HG03196 (cell line): ENCODE data around the gene DUSP22.
"Not testable (repeated sequence)": the region's sequence is repeated elsewhere in the genome, so short reads cannot be mapped to it uniquely, and the experiment has no call there.

Experiments
- ATAC-seq: cut with Tn5 transposase; IDR thresholded peaks from one replicate; pipeline ENCODE4 v1.9.1; 2021; ENCODE audit not compliant: unreplicated experiment

The DUSP22 gene

DNA sequence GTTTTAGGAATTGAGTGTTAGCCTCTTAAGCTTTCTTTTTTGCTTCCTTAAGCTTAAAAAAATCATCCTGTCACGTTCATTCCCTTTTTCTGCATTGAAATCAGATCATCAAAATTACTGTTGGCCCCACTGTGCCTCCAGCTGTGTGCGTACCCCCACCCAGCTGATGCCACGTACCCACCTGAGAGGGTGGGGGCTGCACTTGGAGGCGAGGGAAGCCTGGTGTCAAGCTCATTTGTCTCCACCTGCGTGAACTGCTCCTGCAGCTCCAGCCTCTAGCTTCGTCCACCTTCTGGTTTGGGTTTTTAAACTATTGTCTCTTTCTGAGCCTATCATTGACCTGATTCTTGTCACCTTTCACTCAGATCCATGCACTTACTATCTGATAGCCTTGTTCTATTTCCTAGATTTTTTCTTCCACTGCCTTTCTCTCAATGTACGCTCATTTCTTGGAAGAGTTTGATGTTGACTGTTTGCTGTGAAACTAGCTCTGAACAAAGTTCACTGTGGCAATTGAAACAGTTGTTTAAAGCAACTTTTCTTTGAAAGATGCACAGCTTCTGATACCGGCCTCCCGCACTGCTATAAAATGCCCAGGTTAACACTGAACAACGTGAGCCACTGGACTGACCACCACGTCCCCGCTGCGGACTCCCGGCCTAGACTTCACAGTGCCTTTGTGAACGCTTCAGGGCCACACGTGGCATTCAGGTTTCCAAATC, 69.3 kb downstream of the DUSP22 start:
- ATAC-seq = no peak

DNA sequence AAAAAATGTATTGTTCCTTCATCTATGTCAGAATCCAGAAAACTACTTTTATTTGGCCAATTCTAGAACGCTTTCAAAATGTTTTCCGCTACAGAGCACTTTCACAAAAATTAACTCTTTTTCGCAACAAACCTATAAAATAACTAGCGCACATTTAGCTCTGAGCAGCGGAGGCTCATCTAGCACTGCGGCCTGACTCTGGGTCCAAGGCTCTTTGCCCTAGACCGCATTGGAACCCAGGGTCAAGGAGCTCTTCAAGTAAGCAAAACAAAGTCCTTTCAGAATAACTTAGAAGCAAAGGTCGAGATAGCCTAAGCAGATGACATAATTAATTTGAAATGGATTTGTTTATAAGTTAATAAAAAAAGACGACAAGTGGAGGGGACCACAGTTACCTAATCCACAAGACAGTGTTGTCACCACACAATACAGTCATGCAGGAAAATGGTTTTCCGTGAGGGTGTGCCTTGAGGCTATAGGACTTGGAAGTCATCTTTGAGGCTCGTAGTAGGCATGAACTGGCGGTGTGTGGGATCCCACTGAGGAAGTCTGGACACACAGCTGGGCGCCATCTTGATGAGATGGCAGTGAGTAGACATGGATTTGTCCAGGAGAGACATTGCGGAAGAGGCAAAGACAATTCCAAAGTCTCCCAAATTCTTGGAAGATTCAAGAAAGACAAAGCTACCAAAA, 70.1 kb downstream of the DUSP22 start:
- no peak for ATAC-seq

DNA sequence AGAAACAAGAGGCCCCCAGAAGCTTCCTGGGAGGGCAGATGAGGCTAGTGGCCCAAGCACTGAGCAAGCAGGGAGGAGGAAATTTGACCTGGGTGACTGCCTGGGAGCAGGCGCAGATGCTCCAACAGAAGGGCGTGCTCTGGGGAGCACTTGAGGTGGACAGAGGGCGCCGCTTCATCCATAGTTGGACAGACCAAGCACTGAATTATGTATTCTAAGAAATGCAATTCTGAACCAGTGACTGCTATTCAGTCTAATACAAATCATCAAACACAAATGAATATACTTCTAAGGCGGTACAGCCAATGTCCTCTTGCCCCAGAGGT, 70.6 kb downstream of the DUSP22 start:
- no peak for ATAC-seq

DNA sequence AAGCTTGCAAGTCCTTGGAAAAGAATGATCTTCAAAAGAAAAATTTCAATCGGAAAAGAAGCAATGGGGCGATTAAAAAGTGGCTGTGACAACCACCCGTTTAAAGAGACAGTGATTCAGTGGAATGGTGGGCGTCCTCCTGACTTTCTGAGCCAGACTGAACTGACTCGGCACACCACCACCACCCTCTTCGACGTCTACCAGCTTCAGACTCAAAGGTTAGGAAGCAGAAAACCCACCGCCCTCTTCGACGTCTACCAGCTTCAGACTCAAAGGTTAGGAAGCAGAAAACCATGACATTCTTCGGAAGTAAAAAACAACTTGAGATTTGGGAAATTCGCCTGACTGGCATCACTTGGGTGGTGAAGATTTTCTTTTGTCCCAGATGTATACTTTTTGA, 71.0 kb downstream of the DUSP22 start:
- ATAC-seq = no peak

DNA sequence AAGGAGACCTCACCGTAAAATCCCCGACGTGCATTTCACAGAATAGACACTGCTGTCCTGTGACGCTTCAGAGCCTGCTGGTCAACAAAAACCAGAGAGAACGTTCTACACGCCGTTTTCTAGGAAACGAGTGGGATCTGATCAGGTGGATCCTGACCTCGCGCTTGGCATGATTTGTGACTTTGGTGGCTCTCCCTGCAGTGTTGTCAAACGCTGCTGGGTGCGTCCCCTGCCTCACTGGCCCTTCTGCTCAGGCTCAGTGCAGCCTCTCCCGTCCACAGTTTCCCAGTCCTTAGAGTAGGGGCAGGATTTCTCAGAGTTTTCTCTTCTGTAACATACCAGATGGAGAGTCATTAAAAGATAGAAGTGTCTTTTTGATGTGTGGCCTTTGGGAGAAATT, 71.6 kb downstream of the DUSP22 start:
- no peak for ATAC-seq

DNA sequence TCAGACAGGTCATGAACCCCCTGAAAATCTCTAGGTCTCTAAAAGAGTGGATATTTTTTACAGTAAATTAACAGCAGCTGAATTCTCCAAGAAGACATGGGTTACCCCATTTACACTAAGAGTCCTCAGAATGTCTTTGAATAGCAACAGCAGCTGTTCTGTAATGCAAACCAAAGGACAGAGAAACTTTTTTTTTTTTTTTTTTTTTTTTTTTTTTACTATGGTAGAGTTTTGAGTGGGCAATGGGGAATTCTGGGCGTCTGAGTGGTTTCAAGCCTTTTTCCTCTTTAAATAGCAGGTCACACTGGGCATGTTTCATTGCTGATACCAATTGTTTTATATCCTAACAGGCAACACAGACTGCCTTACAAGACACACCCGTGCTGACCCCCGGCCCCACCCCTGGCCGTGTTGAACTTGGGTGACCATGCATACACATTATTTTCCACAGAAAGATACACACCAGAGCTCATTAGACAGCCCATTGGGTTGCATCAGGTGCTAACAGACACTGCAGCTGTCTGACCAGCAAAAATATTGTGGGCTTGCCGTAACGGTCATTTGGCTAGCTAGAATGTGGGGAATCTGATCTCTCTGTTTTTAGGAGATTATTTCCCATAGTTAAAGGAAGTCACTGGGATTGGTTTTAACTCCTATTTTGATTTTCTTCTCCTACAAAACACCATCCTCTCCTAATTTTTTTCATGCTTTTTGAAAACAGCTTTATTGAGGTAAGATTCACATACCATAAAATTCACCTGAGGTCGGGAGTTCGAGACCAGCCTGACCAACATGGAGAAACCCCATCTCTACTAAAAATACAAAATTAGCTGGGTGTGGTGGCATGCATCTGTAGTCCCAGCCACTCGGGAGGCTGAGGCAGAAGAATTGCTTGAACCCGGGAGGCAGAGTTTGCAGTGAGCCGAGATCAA, 72.6 kb downstream of the DUSP22 start:
- peak; percentile 39 for ATAC-seq

DNA sequence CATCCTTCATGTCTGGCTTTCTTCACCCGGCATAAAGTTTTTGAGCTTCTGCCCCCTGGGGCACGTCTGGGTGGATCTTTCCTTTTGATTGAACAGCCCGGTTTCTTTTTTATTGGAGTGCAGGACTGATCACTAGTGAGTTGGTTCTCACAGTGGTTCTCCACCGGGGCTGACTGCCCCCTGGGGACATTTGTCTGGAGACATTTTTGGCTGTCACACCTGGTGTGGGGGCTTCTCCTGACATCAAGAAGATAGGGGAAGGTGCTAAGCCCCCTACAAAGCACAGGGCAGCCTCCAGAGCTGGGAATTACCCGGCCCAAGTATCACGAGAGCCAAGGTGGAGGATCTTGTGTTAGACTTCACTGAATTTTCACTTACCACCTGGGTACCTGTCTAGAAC, 73.5 kb downstream of the DUSP22 start:
- no peak for ATAC-seq

DNA sequence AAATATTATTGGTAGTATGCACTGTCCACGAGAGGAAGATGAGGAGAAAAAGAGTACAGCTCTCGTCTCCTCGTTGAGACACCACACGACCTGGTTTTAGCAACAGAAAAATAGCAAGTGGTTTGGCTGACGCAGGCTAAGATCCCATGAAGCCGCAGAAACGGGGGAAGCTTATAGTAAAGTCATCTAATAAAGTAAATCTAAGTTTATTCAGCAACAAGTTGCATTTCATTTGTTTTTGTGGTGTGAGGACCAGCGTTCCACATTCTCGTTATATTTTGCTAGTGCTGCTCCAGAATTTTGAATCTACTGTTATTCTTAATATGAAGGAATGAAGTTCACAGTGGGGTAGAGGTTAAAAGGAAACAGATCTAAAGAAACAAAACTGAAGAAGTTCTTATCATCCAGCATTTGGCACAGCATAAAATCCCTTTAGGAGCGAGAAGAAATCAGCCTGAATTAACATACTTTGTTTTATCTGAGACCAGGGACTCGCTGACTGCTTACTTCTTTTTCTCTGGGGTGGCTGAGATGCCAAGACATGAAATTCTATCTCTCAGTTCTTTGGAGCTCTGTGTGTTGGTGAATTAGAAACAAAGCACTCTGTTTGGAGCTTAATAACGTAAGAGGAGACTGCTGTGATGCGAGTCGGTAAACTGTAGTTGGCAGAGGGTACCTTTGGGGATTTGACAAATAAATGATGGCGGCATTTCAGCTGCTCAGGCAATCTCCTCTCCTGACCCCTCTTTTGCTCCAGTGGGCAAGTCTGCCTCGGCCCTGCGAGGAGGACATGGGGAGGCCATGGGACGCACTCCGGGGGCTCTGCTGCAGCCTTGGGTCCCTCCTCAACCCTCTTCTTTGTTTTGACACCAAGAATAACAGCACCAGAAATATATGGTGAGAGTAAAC, 74.4 kb downstream of the DUSP22 start:
- ATAC-seq = no peak

DNA sequence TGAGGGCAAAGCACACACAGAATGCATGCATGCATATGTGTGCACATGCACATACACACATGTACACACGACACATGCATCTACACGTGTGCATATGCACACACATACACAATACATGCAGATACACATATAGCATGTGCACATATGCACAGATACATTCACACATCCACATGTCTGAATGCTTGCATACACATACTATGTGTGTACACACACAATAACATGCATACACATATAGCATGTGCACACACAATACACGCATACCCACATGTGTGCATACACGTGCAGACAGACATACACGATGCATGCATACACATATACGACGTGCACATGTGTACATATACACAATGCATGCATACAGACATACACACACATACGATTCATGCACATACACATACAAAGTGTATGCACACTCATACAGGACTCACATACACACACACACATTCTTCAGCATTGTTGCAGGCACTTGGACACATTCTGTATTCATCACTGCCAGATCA, 75.1 kb downstream of the DUSP22 start:
- no peak for ATAC-seq

DNA sequence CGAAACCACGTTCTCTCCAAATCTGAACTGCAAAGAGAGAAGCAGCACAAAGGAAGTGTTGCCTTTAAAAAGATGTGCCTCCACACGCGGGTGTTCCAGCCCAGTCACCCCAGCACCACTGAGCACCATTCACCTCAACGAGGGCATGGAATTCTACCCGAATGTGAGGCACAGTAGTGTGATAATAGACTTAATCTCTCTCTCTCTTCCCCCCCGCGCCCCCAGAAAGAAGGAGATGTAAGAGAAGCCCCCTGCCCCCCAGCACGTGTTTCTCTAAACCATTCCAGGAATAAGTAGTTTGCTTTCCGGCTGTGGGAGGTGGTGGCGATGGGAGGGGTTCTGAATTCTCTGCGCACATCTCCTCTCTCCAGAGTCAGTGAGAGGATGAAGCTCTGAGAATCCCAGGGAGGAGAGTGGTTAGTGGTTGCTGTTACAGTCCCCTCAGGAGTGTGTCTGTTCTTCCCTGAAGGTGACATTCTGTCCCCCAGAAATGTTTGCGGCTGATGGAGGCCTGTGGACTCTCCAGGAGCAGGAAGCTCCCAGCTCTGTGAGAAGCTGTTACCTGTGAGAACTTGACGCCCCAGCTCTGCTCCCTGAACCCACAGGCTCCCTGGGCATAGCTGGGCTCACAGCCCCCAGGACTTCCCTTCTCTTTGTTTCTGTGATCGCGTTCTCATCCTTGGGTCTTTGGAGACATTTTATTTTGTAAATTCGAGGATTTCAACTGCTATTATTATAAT, 75.8 kb downstream of the DUSP22 start:
- no peak for ATAC-seq

DNA sequence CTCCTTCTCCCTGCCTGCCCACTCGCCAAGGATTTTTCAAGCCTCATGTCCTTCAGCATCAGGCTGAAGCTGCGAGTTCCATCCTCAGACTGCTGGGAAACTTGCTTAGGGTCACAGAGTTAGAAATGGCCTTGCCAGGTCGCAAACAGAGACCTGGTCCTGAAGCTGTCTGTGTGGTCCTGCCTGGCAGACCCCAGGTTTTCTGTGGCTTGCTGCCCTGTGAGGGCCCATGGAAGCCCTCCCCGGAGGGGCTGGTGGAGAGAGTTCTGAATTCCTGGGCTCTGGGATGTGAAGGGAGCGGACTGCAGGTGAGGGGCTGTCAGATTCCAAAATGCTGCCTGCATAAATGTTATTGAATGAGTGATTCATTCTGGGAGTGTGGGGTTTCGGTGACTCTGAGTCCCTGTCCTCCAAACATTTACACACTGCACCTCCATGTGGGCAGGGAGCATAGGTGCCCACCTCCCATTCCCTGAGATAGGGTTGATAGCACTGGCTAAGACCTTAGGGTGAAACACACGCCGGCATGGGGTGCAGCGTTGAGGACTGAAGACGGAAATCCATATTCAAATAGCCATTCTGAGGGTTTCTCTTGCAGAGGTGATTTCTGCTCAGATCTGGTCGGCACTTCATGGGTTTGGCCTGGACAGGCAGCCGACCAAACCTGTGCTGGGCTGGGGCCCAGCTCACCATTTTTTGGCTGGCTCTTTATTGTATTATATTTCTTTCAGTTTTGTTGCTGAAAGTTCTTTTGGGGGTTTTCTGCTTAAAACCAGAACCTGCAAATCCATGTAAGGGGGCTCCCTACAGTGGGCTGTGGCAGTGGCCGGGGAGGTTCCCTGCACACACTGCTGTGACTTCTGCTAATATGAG, 77.5 kb downstream of the DUSP22 start:
- ATAC-seq = no peak

DNA sequence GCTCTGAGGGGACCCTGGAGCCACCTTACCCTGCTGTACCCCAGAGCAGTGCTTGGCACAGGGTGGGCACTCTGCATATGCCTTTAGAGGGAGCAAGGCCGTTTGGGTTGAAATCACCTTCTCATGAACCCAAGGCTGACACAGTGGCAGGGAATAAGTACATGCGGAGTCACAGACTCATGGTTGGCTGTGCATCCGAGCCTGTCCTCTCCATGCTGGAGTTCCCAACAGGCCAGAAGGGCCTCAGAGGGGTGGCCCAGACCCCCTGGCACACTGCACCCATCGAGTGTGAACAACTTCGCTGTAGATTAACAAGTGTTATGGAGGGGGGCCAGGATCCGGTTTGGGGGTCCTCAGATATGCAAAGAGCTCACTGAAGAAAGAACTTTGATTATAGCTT, 78.3 kb downstream of the DUSP22 start:
- no peak for ATAC-seq

DNA sequence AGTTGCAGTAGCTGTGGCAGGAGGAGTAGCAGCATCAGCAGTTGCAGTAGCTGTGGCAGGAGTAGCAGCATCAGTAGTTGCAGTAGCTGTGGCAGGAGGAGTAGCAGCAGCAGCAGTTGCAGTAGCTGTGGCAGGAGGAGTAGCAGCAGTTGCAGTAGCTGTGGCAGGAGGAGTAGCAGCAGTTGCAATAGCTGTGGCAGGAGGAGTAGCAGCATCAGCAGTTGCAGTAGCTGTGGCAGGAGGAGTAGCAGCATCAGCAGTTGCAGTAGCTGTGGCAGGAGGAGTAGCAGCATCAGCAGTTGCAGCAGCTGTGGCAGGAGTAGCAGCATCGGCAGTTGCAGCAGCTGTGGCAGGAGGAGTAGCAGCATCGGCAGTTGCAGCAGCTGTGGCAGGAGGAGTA, 79.6 kb downstream of the DUSP22 start:
- ATAC-seq = not testable (repeated sequence)

DNA sequence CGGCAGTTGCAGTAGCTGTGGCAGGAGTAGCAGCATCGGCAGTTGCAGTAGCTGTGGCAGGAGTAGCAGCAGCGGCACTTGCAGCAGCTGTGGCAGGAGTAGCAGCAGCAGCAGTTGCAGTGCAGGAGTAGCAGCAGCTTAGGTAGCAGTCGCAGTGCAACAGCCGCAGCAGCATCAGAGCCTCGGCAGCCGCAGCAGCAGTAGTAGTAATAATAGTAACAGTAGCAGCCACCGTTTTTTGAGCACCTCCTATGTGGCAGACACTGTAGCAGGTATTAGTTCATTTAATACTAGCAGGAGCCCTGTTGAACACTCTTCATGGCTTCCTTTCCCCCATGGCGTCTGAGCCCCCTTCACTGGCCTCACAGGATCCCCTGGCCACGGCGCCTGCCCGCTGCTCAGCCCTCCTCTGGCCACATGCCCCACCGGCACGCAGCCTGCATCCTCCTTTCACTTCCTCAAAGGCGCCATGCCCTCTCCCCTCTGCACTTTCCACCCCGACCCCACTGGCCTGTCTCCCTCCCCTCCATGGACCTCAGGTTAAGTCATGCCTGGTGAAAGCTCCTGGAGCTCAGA, 80.1 kb downstream of the DUSP22 start:
- no peak for ATAC-seq

DNA sequence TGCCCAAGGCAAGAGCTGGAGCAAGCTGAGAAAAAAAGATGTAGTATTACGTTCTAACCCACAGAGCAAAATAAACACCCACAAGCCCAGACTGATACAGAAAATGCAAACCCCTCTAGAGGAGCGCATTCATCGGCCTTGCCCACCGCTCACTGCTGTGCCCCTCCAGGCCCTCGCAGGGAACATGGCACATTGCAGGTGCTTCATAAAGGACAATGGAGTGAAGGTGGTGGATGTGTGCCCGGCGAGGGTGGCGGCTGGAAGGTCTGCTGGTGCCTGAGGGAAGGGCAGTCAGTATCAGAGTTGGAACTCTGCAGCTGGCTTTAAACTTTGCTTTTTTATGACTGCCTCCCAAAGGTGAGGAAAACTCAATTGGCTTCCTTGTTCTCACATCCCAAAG, 80.7 kb downstream of the DUSP22 start:
- no peak for ATAC-seq

DNA sequence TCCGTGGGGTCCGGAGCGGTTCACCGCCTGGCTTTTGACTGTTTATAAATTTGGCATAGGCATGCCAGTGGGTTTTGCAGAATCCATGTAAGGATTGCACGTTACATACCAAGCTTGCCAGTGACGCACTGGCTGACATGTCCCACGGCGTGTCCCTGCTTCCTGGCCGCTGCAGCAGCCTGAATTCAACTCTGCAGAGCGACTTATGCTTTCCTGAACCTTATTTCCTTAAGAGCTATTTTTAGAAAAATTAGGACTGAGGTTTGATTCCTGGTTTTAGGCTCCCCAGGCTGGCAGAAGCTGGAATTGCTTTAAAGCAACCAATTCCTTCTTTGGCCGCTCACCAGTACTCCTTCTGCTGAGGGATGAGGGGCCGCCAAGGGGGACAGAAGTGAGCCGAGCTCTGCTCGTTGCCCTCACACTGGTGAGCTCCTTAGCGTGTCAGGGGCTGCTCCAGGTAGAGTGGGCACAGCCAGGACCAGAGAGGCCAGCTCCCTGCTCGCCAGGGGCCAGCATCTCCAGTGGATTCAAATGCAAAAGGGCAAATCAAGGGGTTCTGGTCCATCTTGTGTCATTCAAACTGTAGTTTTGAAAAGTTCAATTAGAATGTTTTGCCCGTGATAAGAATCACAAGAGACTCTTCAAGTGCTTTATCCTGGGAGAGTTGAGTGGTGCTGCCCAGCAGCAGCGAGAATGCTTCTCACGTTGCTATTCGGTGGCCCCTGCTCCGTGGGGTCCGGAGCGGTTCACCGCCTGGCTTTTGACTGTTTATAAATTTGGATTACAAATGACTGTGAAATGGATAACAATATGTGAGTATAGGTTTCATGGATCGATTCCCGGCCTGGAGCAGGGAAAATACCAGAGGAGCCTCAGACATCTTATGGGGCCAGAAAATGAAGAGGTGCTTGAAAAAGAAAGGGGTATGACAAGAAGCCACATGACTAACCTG, 81.8 kb downstream of the DUSP22 start:
- ATAC-seq = no peak

DNA sequence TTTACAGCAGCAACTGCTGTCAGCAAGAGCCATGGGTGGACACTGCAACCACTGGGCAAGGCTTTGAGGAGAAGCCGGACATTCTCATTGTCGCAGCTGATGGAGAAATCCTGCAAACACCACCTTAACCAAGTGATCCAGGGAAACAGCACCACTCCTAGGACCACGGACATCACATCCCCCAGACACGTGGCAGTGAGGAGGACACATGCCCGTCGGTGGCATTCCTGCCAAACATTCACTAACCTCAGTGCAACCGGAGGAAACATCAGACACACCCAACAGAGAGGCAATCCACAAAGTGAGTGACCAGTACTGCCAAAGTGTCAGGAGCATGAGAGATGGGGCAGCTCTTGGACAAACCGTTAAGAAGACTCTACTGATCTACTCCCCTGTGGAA, 82.7 kb downstream of the DUSP22 start:
- no peak for ATAC-seq
